Coronary artery (tissue), 2 donors: Measurements from ENCODE around the gene GPBP1.
"Not testable (repeated sequence)": the region's sequence is repeated elsewhere in the genome, so short reads cannot be mapped to it uniquely, and the experiment has no call there.

ENCODE experiments used
- DNase-seq: peaks from one replicate; pipeline ENCODE4 v3.0.0-alpha.2; 2017; ENCODE audit warnings: low spot score
- H3K27ac ChIP-seq, 2 donors: fragments of 200-600 bp; sonication (generic); one replicate each; pipeline ENCODE4 v1.5.1; 2016 to 2019
- H3K4me3 ChIP-seq: fragments of 200-600 bp; sonication (generic); 2 replicates; pipeline ENCODE4 v1.5.1; 2016; ENCODE audit warnings: mild to moderate bottlenecking, moderate library complexity
- TF ChIP-seq, protein P1 (sequence below): fragments of 200-600 bp; sonication (generic); IDR thresholded peaks from one replicate; pipeline ENCODE4 v1.5.1; 2019; ENCODE audit warnings: antibody characterized with exemption

Gene GPBP1

DNA sequence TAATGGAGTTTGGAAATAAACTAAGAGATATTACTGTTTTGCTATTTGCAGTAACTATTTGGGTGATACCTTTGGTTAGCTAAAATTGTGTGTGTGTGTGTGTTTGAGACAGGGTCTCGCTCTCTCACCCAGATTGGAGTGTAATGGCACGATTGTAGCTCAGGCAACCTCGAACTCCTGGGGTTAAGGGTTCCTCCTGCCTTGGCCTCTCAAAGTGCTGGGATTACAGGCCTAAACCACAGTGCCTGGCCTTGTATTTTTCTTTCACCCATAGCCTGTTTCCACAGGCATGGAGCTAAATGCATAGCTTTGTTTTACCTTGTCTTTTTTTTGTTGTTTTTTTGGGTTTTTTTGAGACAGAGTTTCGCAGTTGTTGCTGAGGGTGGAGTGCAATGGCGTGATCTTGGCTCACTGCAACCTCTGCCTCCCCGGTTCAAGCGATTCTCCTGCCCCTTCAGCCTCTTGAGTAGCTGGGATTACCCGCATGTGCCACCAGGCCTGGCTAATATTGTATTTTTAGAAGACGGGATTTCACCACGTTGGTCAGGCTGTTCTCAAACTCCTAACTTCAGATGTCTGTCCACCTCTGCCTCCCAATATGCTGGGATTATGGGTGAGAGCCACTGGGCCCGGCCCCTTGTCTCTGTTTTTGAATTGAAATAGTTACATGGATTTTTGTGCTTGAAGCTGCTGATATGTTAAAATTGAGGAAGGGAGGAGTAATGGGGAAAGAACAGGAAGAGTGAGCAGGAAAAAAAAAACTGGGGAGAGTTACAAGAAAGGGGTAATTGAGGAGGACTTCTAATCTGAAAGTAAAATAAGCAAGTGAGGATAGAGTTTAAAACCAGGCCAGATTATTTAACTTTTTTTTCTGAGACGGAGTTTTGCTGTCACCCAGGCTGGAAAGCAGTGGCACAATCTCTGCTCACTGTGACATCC is 5.7 kb downstream of the GPBP1 start:
- TF ChIP-seq, protein P1, sequence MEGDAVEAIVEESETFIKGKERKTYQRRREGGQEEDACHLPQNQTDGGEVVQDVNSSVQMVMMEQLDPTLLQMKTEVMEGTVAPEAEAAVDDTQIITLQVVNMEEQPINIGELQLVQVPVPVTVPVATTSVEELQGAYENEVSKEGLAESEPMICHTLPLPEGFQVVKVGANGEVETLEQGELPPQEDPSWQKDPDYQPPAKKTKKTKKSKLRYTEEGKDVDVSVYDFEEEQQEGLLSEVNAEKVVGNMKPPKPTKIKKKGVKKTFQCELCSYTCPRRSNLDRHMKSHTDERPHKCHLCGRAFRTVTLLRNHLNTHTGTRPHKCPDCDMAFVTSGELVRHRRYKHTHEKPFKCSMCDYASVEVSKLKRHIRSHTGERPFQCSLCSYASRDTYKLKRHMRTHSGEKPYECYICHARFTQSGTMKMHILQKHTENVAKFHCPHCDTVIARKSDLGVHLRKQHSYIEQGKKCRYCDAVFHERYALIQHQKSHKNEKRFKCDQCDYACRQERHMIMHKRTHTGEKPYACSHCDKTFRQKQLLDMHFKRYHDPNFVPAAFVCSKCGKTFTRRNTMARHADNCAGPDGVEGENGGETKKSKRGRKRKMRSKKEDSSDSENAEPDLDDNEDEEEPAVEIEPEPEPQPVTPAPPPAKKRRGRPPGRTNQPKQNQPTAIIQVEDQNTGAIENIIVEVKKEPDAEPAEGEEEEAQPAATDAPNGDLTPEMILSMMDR = no peak
- peak overlapping the region; percentile 29 to 62 for H3K27ac ChIP-seq
- H3K4me3 ChIP-seq = peak overlapping the region; percentile 98
- no peak for DNase-seq

DNA sequence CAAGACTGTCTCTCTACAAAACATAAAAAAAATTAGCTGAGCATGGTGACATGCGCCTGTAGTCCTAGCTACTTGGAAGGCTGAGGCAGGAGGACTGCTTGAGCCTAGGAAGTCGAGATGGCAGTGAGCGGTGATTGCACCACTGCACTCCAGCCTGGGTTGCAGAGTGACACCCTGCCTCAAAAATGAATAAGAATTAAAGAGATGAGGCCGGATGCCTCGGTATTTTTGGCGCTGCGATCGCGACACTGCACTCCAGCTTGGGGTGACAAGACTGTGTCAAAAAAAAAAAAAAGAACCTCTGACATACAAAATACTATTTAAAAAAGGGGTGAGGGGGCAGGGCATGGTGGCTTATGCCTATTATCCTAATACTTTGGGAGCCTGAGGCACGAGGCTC is 7.3 kb downstream of the GPBP1 start:
- no peak overlapping the region for H3K4me3 ChIP-seq
- no peak for DNase-seq
- TF ChIP-seq, protein P1 = no peak
- H3K27ac ChIP-seq = no peak overlapping the region

DNA sequence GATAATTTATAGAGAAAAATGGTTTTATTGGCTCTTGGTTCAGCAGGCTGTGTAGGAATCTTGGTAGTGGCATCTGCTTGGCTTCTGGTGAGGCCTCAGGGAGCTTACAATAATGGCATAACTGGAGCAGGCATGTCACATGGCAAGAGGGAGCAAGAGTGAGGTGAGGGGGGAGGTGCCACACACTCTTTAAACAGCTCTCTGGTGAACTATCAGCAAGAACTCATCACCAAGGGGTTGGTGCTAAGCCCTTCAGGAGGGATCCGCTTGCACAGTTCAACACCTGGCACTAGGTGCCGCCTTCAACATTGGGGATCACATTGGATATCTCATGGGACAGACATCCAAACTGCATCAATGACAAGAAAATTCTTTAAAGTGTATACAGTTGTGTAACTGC is 10.5 kb downstream of the GPBP1 start:
- Histone ChIP-seq H3K4me3 (no peak overlapping the region), H3K27ac (no peak overlapping the region)
- TF ChIP-seq, protein P1 = no peak
- DNase-seq = no peak

DNA sequence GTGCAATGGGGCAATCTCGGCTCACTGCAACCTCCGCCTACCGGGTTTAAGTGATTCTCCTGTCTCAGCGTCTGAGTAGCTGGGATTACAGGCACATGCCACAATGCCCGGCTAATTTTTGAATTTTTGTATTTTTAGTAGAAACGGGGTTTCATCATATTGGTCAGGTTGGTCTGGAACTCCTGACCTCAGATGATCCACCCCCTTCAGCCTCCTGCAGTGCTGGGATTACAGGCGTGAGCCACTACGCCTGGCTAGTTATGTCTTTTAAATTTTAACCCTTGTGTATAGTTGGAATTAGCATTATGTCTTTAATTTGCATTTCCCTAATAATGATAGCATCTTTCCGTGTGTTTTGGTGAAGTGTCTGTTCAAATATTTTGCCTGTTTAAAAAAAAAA is 11.5 kb downstream of the GPBP1 start:
- Histone ChIP-seq H3K4me3 (peak overlapping the region; percentile 17), H3K27ac (no peak overlapping the region)
- TF ChIP-seq, protein P1 = no peak
- DNase-seq = no peak

DNA sequence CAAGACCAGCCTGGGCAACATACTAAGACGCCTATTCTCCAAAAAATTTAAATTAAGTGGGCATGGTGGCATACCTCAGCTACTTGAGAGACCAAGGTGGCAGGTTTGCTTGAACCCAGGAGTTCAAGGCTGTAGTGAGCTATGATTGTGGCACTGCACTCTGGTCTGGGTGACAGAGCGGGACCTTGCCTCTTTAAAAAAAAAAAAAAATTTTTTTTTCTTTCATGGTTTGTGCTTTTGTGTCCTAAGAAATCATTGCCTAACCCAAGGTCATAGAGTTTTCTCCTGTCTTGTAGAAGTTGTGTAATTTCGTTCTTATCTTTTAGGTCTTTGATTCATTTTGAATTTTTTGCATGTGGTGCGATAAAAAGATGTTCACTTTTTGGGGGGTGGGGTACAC is 12.3 kb downstream of the GPBP1 start:
- TF ChIP-seq, protein P1 = no peak
- no peak overlapping the region for H3K4me3 ChIP-seq
- no peak overlapping the region for H3K27ac ChIP-seq
- no peak for DNase-seq

DNA sequence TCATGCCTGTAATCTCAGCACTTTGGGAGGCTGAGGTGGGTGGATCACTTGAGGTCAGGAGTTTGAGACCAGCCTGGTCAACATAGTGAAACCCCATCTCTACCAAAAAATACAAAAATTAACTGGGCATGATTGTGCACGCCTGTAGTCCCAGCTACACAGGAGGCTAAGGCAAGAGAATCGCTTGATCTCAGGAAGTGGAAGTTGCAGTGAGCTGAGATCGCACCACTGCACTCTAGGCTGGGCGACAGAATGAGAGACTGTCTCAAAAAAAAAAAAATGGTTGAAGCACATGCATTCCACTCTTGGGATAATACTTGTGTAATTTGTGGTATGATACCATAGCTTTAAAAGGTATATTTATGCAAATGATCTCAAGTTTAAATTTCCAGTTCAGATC is 14.1 kb downstream of the GPBP1 start:
- DNase-seq, H3K27ac ChIP-seq, H3K4me3 ChIP-seq: not testable (repeated sequence)

DNA sequence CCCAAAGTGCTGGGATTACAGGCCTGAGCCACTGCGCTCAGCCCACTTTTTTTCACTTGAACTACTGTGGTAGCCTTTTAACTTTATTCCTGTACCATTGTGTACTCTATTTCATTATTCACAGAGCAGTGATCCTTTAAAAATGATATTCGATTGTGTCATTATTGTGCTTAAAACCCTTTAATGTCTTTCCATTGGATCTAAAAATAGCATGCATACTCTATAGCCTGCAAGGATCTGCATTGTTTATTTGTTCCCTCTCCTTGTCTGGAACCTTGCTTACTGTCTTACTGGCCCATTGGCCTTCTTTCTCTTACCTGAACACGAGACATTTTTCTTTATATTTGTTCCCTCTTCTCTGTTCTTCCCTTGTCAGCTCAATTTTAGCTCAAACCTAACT is 15.7 kb downstream of the GPBP1 start:
- no peak for DNase-seq
- Histone ChIP-seq H3K27ac (no peak overlapping the region), H3K4me3 (no peak overlapping the region)
- TF ChIP-seq, protein P1 = no peak
